HUES64 (cell line): ENCODE measurements around the gene S1PR1. TPM values are rescaled to one million over a fixed set of nuclear protein-coding genes. Genes with fewer than 3 reads are reported as not detected.
"Not testable (repeated sequence)": the region's sequence is repeated elsewhere in the genome, so short reads cannot be mapped to it uniquely, and the experiment has no call there.

ENCODE experiments used
- H3K27ac ChIP-seq: 2 replicates; pipeline ENCODE4 v1.7.0; 2013; ENCODE audit warnings: low read depth, low read length, inconsistent platforms
- H3K27me3 ChIP-seq: 2 replicates; pipeline ENCODE4 v1.6.1; 2013; ENCODE audit warnings: mild to moderate bottlenecking, low read length; ENCODE audit not compliant: insufficient read depth
- H3K36me3 ChIP-seq: 2 replicates; pipeline ENCODE4 v1.6.1; 2013; ENCODE audit warnings: mild to moderate bottlenecking, low read length; ENCODE audit not compliant: insufficient read depth
- H3K4me1 ChIP-seq: 2 replicates; pipeline ENCODE4 v1.6.1; 2013; ENCODE audit warnings: mild to moderate bottlenecking, low read length, moderate library complexity; ENCODE audit not compliant: insufficient read depth
- H3K4me3 ChIP-seq: 2 replicates; pipeline ENCODE4 v1.5.1; 2013; ENCODE audit warnings: mild to moderate bottlenecking, low read length, moderate library complexity
- H3K9ac ChIP-seq: 2 replicates; pipeline ENCODE4 v1.6.1; 2013; ENCODE audit warnings: mild to moderate bottlenecking, low read depth, low read length
- H3K9me3 ChIP-seq: 2 replicates; pipeline ENCODE4 v1.6.1; 2013; ENCODE audit warnings: low read depth, low read length; ENCODE audit not compliant: insufficient read depth
- WGBS: fragments of 150-250, 120-280 bp; methylation state at CpG from one replicate; pipeline ENCODE4 v1.1.7; 2013; ENCODE audit warnings: missing lambda C conversion rate; 5-methylcytosine and 5-hydroxymethylcytosine counted together
- polyA plus RNA-seq, 2 experiments: library from polyadenylated mRNA; stranded (reverse); fragments of 50-300 nt; gene quantifications; one replicate each; pipeline ENCODE4 v1.2.3, GENCODE V29; 2013

The S1PR1 gene
- polyA plus RNA-seq (2013, experiment 1 of 2) = 1.5 TPM
- 2.4 TPM for polyA plus RNA-seq (2013, experiment 2 of 2)

DNA sequence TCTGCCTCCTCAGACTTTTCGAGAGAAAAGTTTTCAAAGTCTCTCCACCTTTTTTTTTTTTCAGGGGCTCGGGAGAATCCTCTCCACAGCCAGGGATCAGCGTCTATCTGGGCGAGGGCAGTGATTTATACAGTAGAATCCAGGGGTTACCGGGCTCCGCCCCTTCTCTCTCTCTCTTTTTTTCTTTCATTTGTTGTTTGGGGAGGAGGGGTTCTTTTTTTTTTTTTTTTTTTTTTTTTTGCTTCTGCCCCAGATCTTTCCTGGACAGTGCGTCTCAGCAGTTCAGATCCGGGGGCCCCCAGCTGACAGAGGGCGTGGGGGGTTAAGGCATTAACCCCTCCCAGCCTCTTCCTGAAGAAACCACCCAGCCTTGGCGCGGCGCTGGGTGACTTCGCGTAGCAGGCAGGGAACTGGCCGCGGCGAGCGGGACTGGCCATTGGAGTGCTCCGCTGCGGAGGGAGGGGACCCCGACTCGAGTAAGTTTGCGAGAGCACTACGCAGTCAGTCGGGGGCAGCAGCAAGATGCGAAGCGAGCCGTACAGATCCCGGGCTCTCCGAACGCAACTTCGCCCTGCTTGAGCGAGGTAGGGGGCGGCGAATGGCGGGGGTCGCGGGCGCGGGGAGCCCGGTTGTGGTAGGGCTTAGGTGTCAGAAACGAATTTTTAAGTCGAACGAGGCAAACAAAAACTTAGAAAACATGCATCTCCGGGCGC is at the start of gene S1PR1:
S1PR1 (plus strand) TSS at position 504 of the 713 bp plus-strand sequence. CDS start 1,966 bp downstream, outside the sequence.
- under 1% methylated on average over 40 of the region's 46 CpGs for WGBS
- Histone ChIP-seq H3K27ac (no peak within 1 kb of the TSS), H3K4me1 (peaks cover 10% of the 10 kb centered on the region), H3K27me3 (peaks cover 45% of the 10 kb centered on the region), H3K4me3 (peak within 1 kb of the TSS; percentile 66), H3K36me3 (no peaks in the 10 kb centered on the region), H3K9ac (peak within 1 kb of the TSS; percentile 44), H3K9me3 (no peaks in the 10 kb centered on the region)

DNA sequence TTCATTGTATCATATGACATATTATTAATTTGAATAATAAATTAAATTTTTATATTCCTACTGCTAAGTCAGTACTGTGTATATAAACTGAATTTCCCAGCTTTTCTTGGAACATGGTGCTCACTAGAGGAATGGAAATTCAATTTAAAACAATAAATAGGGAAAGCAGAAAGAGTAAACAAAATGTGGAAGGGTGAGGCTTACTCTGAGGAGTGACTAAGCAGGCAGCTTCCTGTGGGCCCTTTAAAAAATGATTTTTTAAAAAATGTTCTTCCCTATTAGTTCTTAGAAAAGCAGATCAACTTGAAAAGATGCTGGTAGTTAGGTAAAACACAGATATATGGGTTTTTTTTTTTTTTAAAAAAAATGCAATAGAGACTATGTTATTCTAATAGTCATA is 49.5 kb upstream of the S1PR1 start:
- Histone ChIP-seq H3K9ac (no peak overlapping the region), H3K4me1 (no peaks in the 10 kb centered on the region), H3K4me3 (no peak overlapping the region), H3K9me3 (no peaks in the 10 kb centered on the region), H3K27ac (no peak overlapping the region), H3K27me3 (no peaks in the 10 kb centered on the region), H3K36me3 (no peaks in the 10 kb centered on the region)

DNA sequence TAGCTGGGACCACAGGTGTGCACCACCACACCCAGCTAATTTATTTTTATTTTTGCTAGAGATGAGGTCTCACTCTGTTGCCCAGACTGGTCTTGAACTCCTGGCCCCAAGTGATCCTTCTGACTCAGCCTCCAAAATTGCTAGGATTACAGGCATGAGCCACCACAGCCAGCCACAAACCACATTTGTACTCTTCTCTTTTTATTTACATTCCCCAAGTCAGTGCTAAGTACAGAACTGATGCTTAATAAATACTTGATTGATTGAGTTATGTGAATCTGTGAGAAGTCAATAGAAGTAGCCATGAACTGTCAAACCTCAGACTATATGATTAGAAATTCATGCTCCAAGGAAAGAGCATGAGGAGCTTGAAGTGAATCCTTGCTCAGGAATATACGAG is 48.5 kb upstream of the S1PR1 start:
- Histone ChIP-seq H3K4me3 (no peak overlapping the region), H3K27ac (no peak overlapping the region), H3K9me3 (no peaks in the 10 kb centered on the region), H3K27me3 (no peaks in the 10 kb centered on the region), H3K9ac (no peak overlapping the region), H3K4me1 (no peaks in the 10 kb centered on the region), H3K36me3 (no peaks in the 10 kb centered on the region)
- 100% methylated on average over 1 of the region's 1 CpG for WGBS

DNA sequence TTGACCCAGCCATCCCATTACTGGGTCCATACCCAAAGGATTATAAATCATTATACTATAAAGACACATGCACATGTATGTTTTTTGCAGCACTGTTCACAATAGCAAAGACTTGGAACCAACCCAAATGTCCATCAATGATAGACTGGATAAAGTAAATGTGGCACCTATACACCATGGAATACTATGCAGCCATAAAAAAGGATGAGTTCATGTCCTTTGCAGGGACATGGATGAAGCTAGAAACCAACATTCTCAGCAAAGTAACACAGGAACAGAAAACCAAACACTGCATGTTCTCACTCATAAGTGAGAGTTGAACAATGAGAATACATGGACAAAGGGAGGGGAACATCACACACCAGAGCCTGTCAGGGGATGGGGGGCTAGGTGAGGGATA is 47.9 kb upstream of the S1PR1 start:
- not testable (repeated sequence) for H3K36me3 ChIP-seq, H3K9me3 ChIP-seq, H3K4me1 ChIP-seq, H3K4me3 ChIP-seq, H3K9ac ChIP-seq, H3K27ac ChIP-seq, H3K27me3 ChIP-seq

DNA sequence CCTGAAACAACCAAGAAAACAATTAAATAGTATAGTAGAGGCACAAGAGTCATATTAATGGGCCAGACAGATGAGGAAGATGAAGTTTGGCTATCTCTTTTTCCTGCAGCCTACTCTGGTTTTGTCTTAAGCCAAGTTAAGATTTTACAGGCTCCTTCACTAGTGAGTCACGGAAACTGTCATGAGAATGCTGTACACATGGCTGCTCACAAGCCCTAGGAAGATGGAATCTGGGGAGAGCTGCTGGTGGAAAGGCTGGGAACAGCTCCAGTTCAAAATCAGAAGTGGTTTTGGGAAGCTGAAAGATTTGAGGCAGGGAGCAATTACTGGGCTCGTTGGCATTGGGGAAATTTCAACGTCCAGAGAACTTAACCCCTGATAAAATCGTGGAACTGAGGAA is 46.4 kb upstream of the S1PR1 start:
- Histone ChIP-seq H3K4me3 (no peak overlapping the region), H3K9ac (no peak overlapping the region), H3K9me3 (no peaks in the 10 kb centered on the region), H3K27me3 (no peaks in the 10 kb centered on the region), H3K36me3 (no peaks in the 10 kb centered on the region), H3K27ac (no peak overlapping the region), H3K4me1 (no peaks in the 10 kb centered on the region)
- WGBS = 99% methylated on average over 4 of the region's 4 CpGs

DNA sequence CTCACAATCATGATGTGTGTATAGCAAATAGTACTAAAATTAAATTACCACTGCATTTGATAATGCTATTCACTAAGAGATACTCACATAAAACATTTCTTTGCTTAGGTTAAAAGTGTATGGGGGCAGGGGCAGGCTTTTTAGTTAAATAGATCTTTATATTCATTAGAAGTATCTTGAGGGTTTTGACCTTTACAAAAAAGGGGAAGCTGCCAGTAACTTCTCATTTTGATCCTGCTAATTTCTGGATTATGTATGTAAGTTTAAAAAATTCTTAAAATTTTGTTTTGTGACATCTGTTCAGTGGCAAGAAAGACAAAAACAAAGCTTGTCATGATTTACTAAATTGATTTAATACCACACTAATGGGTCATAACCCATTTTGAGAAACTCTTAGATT is 45.8 kb upstream of the S1PR1 start:
- Histone ChIP-seq H3K4me1 (no peaks in the 10 kb centered on the region), H3K9ac (no peak overlapping the region), H3K27ac (no peak overlapping the region), H3K9me3 (no peaks in the 10 kb centered on the region), H3K27me3 (no peaks in the 10 kb centered on the region), H3K36me3 (no peaks in the 10 kb centered on the region), H3K4me3 (no peak overlapping the region)

DNA sequence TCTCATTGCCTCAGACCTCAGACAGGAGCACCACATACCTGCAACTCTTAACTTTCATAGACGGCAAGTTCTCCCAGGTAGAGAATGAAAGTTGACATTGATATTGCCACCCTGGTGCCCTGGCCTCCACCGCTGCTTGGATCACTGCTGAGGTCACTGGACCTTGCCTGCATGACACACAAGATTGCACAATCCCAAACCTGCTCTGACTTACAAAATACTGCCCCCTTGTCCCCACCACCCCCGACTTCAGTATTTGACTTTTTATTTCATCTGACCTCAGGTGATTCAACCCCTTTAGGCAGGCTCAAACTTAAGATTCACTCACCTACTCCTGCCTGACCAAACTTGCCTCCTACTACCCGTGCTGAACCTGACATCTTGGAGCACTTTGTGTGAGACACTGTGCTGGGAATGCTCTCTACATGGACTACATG is 43.1 kb upstream of the S1PR1 start:
- no peak overlapping the region for H3K27ac ChIP-seq
- H3K4me3 ChIP-seq = no peak overlapping the region
- no peaks in the 10 kb centered on the region for H3K27me3 ChIP-seq
- H3K9ac ChIP-seq = no peak overlapping the region
- H3K9me3 ChIP-seq = no peaks in the 10 kb centered on the region
- H3K36me3 ChIP-seq = no peaks in the 10 kb centered on the region
- 90% methylated on average over 4 of the region's 4 CpGs for WGBS
- H3K4me1 ChIP-seq = no peaks in the 10 kb centered on the region

DNA sequence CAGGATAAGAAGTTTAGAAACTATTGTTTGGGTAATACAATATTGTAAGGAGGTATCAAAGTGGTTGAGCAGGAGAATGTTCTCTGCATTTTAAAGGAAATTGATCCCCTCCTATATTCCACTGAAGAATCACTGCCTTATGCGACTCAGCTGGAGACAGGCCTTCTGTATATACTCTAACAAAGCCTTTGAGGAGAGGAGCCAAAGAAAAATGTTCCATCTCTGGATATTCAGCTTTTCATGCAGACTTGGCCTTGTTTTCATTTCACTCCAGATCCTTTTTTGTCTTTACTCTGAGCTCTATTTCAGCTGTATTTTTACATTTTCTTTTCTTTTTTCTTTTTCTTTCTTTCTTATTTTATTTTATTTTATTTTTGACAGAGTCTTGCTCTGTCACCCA is 42.1 kb upstream of the S1PR1 start:
- H3K9ac ChIP-seq = no peak overlapping the region
- H3K4me3 ChIP-seq = no peak overlapping the region
- H3K4me1 ChIP-seq = no peaks in the 10 kb centered on the region
- WGBS = 91% methylated on average over 1 of the region's 1 CpG
- H3K9me3 ChIP-seq = no peaks in the 10 kb centered on the region
- H3K36me3 ChIP-seq = no peaks in the 10 kb centered on the region
- no peaks in the 10 kb centered on the region for H3K27me3 ChIP-seq
- H3K27ac ChIP-seq = no peak overlapping the region

DNA sequence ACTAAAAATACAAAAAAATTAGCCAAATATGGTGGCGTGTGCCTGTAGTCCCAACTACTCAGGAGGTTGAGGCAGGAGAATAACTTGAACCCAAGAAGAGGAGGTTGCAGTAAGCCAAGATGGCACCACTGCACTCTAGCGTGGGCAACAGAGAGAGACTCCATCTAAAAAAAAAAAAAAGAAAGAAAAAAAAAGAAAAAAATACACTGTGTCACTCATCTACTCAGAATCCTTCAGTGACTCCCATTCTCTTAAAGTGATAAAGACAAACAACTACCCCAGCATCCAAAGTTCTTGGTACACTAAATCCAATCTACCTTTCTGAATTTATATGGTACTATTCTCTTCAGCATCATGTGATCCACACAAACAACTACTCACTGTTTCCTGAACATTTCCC is 40.2 kb upstream of the S1PR1 start:
- Histone ChIP-seq H3K27ac (no peak overlapping the region), H3K9ac (no peak overlapping the region), H3K4me3 (no peak overlapping the region), H3K9me3 (no peaks in the 10 kb centered on the region), H3K36me3 (no peaks in the 10 kb centered on the region), H3K4me1 (no peaks in the 10 kb centered on the region), H3K27me3 (no peaks in the 10 kb centered on the region)
- WGBS = 100% methylated on average over 2 of the region's 2 CpGs

DNA sequence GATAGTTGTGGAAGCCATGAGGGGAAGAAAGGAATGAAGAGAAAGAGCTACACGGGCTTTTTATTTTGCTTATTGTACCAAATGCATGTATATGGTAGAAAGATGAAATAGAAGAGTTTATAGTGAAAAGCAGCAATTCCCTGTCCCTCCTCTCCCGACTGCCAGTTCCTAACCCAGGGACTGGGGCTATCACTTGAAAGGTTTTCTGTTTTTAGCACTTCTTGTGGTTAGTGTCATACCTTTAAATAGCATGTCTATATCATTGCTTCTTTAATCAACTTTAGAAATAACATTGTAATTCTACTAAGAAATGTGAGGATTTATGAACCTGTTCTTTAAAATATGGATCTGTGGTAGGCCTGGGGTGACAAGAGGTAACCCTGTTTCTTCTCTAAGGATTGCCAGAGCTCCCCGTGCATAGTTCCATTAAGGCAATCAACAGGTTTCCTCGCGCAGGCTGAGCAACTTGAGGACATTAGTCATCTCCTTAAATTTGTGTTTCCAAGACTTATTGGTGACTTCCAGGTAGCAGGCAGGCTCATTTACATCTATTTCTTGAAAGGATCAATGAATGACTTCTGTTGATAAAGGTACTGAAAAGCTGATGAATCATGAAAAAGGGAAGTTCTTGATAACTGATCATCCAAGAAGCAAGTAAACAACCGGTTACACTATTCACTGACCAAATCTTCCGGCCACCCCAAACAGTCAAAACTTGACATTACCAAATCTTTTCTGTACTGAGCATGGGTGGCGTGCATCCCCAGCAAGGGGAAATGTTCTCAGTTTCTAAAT is 37.8 kb upstream of the S1PR1 start:
- Histone ChIP-seq H3K4me3 (no peak overlapping the region), H3K4me1 (no peaks in the 10 kb centered on the region), H3K9ac (no peak overlapping the region), H3K27ac (no peak overlapping the region), H3K9me3 (no peaks in the 10 kb centered on the region), H3K27me3 (no peaks in the 10 kb centered on the region), H3K36me3 (no peaks in the 10 kb centered on the region)
- 93% methylated on average over 7 of the region's 8 CpGs for WGBS

DNA sequence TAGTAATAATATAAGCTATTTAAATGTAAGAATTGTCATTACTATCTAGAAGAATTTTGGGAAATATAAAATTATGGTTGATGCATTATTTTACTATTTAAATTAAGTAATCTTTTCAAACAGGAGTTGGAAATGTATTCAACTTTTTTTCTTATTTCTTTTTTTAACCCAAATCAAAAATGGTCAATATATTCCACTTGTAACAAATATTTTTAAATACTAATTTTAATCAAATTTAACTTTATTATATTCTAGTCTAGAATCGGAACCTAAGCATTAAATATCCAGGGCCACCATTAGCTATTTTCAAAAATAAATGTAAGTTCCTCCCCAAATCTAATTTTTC is 37.2 kb upstream of the S1PR1 start:
- no peaks in the 10 kb centered on the region for H3K36me3 ChIP-seq
- no peaks in the 10 kb centered on the region for H3K27me3 ChIP-seq
- H3K4me3 ChIP-seq = no peak overlapping the region
- H3K27ac ChIP-seq = no peak overlapping the region
- no peak overlapping the region for H3K9ac ChIP-seq
- WGBS = 97% methylated on average over 1 of the region's 1 CpG
- no peaks in the 10 kb centered on the region for H3K4me1 ChIP-seq
- H3K9me3 ChIP-seq = no peaks in the 10 kb centered on the region
